Measurements from ENCODE around the gene FRAS1.

GRCh38 chr4:78369679-78370078, 312.6 kb downstream of the FRAS1 start:
- TF ChIP-seq CTCF (IDR thresholded peaks at IDR 0.05) (no peak), POLR2A (IDR thresholded peaks at IDR 0.05) (no peak)
